Prostate gland (tissue), 2 donors: ENCODE measurements around the gene COL11A2.

Experiments used
- CTCF ChIP-seq, 4 experiments: fragments of 200-600 bp in 2 of 4; fragments of 450-650 bp in 2 of 4; sonication (generic) in 2 of 4; IDR thresholded peaks; 1 replicate in 3 of 4; 2 replicates in 1 of 4; pipeline ENCODE4 v1.5.1; 2016 to 2019; ENCODE audit warnings: antibody characterized with exemption in 4 of 4, mild to moderate bottlenecking in 2 of 4, moderate library complexity in 2 of 4
- POLR2AphosphoS5 ChIP-seq: sonication (generic); formaldehyde crosslinking; IDR thresholded peaks from one replicate; pipeline ENCODE4 v1.6.1; 2017; ENCODE audit warnings: antibody characterized with exemption

- no peak for TF ChIP-seq POLR2AphosphoS5
- no peak for TF ChIP-seq CTCF (IDR thresholded peaks at IDR 0.05)
These were observed 13.1 kb upstream of the COL11A2 start for GRCh38 chr6:33205191-33206026.
